ENCODE measurements around the gene LRRC58.

LRRC58 gene

GRCh38 chr3:120284747-120285507 lies 64.2 kb downstream of the LRRC58 start, which contains the start of gene GPR156:
Gene GPR156 (minus strand): TSS chr3:120285222. CDS start chr3:120244098, 41,124 bp downstream.
- no peak for DNase-seq (ENCODE audit: low read depth)

GRCh38 chr3:120281261-120281660 lies 67.9 kb downstream of the LRRC58 start:
- no peak for DNase-seq (ENCODE audit: low read depth)
- H3K4me3 ChIP-seq (ENCODE audit: low read depth, low read length), result no peak overlapping the region

More at GRCh38 chr3:120284747-120285507, 64.2 kb downstream of the LRRC58 start, which contains the start of gene GPR156:
- peak within 1 kb of the TSS; percentile 58 for H3K4me3 ChIP-seq (ENCODE audit: low read depth, low read length)

- no peak for DNase-seq (ENCODE audit: low read depth)
- no peak overlapping the region for H3K4me3 ChIP-seq (ENCODE audit: low read depth, low read length)
Observed at GRCh38 chr3:120280566-120280965, 68.6 kb downstream of the LRRC58 start.

GRCh38 chr3:120280026-120280425 lies 69.1 kb downstream of the LRRC58 start:
- DNase-seq (ENCODE audit: low read depth), result no peak
- H3K4me3 ChIP-seq (ENCODE audit: low read depth, low read length), result no peak overlapping the region

GRCh38 chr3:120276767-120277166 lies 72.4 kb downstream of the LRRC58 start:
- H3K4me3 ChIP-seq (ENCODE audit: low read depth, low read length), result no peak overlapping the region
- DNase-seq (ENCODE audit: low read depth), result no peak

- H3K4me3 ChIP-seq (ENCODE audit: low read depth, low read length), result no peak overlapping the region
- peak; percentile 29 for DNase-seq (ENCODE audit: low read depth)
Observed at GRCh38 chr3:120275618-120276017, 73.5 kb downstream of the LRRC58 start.

GRCh38 chr3:120274739-120275167 lies 74.4 kb downstream of the LRRC58 start:
- peak; percentile 19 for DNase-seq (ENCODE audit: low read depth)
- no peak overlapping the region for H3K4me3 ChIP-seq (ENCODE audit: low read depth, low read length)

Data from skeletal muscle cell (primary cell).